HCT116 (cell line): ENCODE measurements around the gene SERTAD4.

Experiments
- EZH2 ChIP-seq: fragments of 200-600 bp; sonication (generic); IDR thresholded peaks from 2 replicates; pipeline ENCODE4 v1.6.1; 2017; ENCODE audit warnings: antibody characterized with exemption, mixed run types
- EZH2phosphoT487 ChIP-seq: fragments of 200-600 bp; IDR thresholded peaks from 2 replicates; pipeline ENCODE4 v1.6.1; 2018; ENCODE audit warnings: antibody characterized with exemption, borderline replicate concordance
- POLR2A ChIP-seq: IDR thresholded peaks from 2 replicates; pipeline ENCODE4 v1.7.0; 2011; ENCODE audit warnings: borderline replicate concordance; ENCODE audit not compliant: insufficient read depth, insufficient read length; ENCODE audit errors: extremely low read depth
- POLR2AphosphoS5 ChIP-seq: IDR thresholded peaks from 2 replicates; pipeline ENCODE4 v1.6.1; 2011; ENCODE audit warnings: mild to moderate bottlenecking, low read depth, low read length, moderate library complexity
- SIN3A ChIP-seq: IDR thresholded peaks from 2 replicates; pipeline ENCODE4 v1.6.1; 2012; ENCODE audit warnings: low read depth
- SP1 ChIP-seq: IDR thresholded peaks from 2 replicates; pipeline ENCODE4 v1.6.1; 2012; ENCODE audit warnings: low read depth
- YY1 ChIP-seq: IDR thresholded peaks from 2 replicates; pipeline ENCODE4 v1.6.1; 2011; ENCODE audit warnings: low read length, low read depth, moderate library complexity, mild to moderate bottlenecking; ENCODE audit not compliant: insufficient replicate concordance; ENCODE audit errors: extremely low read depth
- ZFX ChIP-seq: fragments of 450-650 bp; IDR thresholded peaks from 2 replicates; pipeline ENCODE4 v1.6.1; 2017
- ZNF274 ChIP-seq: fragments of 200-500 bp; sonication (Bioruptor generic); IDR thresholded peaks from 2 replicates; pipeline ENCODE4 v1.6.1; 2014; ENCODE audit warnings: mild to moderate bottlenecking, low read depth, low read length, inconsistent platforms
- TF ChIP-seq, protein P1 (sequence below), 3 experiments: fragments of 200-600 bp in 1 of 3; sonication (generic) in 1 of 3; IDR thresholded peaks in 2 of 3; conservative IDR thresholded peaks in 1 of 3; 2 replicates each; pipeline ENCODE4 v1.5.1; 2012 to 2017; ENCODE audit warnings: low read depth in 2 of 3, low read length in 2 of 3, antibody characterized with exemption in 1 of 3, borderline replicate concordance in 1 of 3, control low read depth in 1 of 3, mild to moderate bottlenecking in 1 of 3, mixed read lengths in 1 of 3, mixed run types in 1 of 3, moderate library complexity in 1 of 3; ENCODE audit not compliant: insufficient read depth in 1 of 3
- TF ChIP-seq, protein P2 (sequence below): IDR thresholded peaks from 2 replicates; pipeline ENCODE4 v1.6.1; 2012
- TF ChIP-seq, protein P3 (sequence below): IDR thresholded peaks from 2 replicates; pipeline ENCODE4 v1.6.1; 2012; ENCODE audit warnings: low read depth

- TF ChIP-seq, protein P1, sequence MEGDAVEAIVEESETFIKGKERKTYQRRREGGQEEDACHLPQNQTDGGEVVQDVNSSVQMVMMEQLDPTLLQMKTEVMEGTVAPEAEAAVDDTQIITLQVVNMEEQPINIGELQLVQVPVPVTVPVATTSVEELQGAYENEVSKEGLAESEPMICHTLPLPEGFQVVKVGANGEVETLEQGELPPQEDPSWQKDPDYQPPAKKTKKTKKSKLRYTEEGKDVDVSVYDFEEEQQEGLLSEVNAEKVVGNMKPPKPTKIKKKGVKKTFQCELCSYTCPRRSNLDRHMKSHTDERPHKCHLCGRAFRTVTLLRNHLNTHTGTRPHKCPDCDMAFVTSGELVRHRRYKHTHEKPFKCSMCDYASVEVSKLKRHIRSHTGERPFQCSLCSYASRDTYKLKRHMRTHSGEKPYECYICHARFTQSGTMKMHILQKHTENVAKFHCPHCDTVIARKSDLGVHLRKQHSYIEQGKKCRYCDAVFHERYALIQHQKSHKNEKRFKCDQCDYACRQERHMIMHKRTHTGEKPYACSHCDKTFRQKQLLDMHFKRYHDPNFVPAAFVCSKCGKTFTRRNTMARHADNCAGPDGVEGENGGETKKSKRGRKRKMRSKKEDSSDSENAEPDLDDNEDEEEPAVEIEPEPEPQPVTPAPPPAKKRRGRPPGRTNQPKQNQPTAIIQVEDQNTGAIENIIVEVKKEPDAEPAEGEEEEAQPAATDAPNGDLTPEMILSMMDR (IDR thresholded peaks at IDR 0.05 in 2 of 3, conservative IDR thresholded peaks at IDR 0.05 in 1 of 3; ENCODE audit: borderline replicate concordance in 1 of 3, insufficient read depth in 1 of 3, low read depth in 2 of 3, low read length in 2 of 3) = no peak
- TF ChIP-seq POLR2A (no peak), ZNF274 (no peak), YY1 (no peak), EZH2 (no peak), SP1 (no peak), EZH2phosphoT487 (no peak), POLR2AphosphoS5 (no peak), ZFX (no peak), SIN3A (no peak)
- TF ChIP-seq, protein P2, sequence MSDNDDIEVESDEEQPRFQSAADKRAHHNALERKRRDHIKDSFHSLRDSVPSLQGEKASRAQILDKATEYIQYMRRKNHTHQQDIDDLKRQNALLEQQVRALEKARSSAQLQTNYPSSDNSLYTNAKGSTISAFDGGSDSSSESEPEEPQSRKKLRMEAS = no peak
- TF ChIP-seq, protein P3, sequence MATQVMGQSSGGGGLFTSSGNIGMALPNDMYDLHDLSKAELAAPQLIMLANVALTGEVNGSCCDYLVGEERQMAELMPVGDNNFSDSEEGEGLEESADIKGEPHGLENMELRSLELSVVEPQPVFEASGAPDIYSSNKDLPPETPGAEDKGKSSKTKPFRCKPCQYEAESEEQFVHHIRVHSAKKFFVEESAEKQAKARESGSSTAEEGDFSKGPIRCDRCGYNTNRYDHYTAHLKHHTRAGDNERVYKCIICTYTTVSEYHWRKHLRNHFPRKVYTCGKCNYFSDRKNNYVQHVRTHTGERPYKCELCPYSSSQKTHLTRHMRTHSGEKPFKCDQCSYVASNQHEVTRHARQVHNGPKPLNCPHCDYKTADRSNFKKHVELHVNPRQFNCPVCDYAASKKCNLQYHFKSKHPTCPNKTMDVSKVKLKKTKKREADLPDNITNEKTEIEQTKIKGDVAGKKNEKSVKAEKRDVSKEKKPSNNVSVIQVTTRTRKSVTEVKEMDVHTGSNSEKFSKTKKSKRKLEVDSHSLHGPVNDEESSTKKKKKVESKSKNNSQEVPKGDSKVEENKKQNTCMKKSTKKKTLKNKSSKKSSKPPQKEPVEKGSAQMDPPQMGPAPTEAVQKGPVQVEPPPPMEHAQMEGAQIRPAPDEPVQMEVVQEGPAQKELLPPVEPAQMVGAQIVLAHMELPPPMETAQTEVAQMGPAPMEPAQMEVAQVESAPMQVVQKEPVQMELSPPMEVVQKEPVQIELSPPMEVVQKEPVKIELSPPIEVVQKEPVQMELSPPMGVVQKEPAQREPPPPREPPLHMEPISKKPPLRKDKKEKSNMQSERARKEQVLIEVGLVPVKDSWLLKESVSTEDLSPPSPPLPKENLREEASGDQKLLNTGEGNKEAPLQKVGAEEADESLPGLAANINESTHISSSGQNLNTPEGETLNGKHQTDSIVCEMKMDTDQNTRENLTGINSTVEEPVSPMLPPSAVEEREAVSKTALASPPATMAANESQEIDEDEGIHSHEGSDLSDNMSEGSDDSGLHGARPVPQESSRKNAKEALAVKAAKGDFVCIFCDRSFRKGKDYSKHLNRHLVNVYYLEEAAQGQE = no peak
Measured at GRCh38 chr1:210207597-210208450, 24.8 kb upstream of the SERTAD4 start.
